Measurements from ENCODE around the gene PSMA6.

PSMA6 gene

GRCh38 chr14:35320472-35320871 is 28.3 kb downstream of the PSMA6 start:
- Histone ChIP-seq H3K4me1 (ENCODE audit: control insufficient read depth, insufficient read depth, low read length) (no peaks in the 10 kb centered on the region), H3K27ac (ENCODE audit: extremely low read depth, low read depth, low read length) (no peak overlapping the region), H3K36me3 (ENCODE audit: control insufficient read depth in 2 of 2, insufficient read depth in 1 of 2, low read length in 2 of 2) (peaks cover 25 to 41% of the 10 kb centered on the region in 2 experiments), H3K4me3 (ENCODE audit: low read depth, low read length) (no peak overlapping the region), H3K9me3 (ENCODE audit: control insufficient read depth, insufficient read depth, low read depth, low read length) (no peaks in the 10 kb centered on the region)
- POLR2A ChIA-PET, result no interaction called here
- CTCF ChIA-PET, result interaction anchor here (0.7 kb wide), 1 partner anchor 51 kb away, joined by 3 read pairs; no protein-coding TSS in a partner anchor
- no peak for TF ChIP-seq MEIS1 (CRISPR knock-in tag; IDR thresholded peaks at IDR 0.05; ENCODE audit: borderline replicate concordance)
- TF ChIP-seq PRDM4 (tag by site-specific recombination; IDR thresholded peaks at IDR 0.05), result no peak
- TF ChIP-seq ZSCAN5A (tag by site-specific recombination; IDR thresholded peaks at IDR 0.05), result no peak
- TF ChIP-seq ZNF677 (tag by site-specific recombination; IDR thresholded peaks at IDR 0.05), result no peak
- no peak for TF ChIP-seq ZNF514 (tag by site-specific recombination; IDR thresholded peaks at IDR 0.05)

- TF ChIP-seq ZFP3 (tag by site-specific recombination; IDR thresholded peaks at IDR 0.05; ENCODE audit: low read depth), result no peak
- no peak for TF ChIP-seq ZNF362 (tag by site-specific recombination; IDR thresholded peaks at IDR 0.05)
- no peak for TF ChIP-seq KLF1 (tag by site-specific recombination; IDR thresholded peaks at IDR 0.05)
- TF ChIP-seq BCL11A (tag by site-specific recombination; IDR thresholded peaks at IDR 0.05; ENCODE audit: low read depth), result no peak
- TF ChIP-seq ZNF121 (tag by site-specific recombination; IDR thresholded peaks at IDR 0.05), result no peak
- TF ChIP-seq ZNF626 (tag by site-specific recombination; IDR thresholded peaks at IDR 0.05), result no peak
- no peak for TF ChIP-seq BCL11B (tag by site-specific recombination; IDR thresholded peaks at IDR 0.05; ENCODE audit: low read depth)
- no peak for TF ChIP-seq ZNF302 (tag by site-specific recombination; IDR thresholded peaks at IDR 0.05; ENCODE audit: low read depth)
- no peak for TF ChIP-seq ZNF529 (tag by site-specific recombination; IDR thresholded peaks at IDR 0.05; ENCODE audit: insufficient replicate concordance)
- no peak for TF ChIP-seq OVOL3 (tag by site-specific recombination; IDR thresholded peaks at IDR 0.05)
- no peak for TF ChIP-seq ZNF18 (tag by site-specific recombination; IDR thresholded peaks at IDR 0.05)
- TF ChIP-seq ZNF398 (tag by site-specific recombination; IDR thresholded peaks at IDR 0.05), result no peak
- no peak for TF ChIP-seq ZNF311 (tag by site-specific recombination; IDR thresholded peaks at IDR 0.05; ENCODE audit: borderline replicate concordance)
- TF ChIP-seq ZNF792 (tag by site-specific recombination; IDR thresholded peaks at IDR 0.05), result no peak
- TF ChIP-seq KLF7 (tag by site-specific recombination; IDR thresholded peaks at IDR 0.05; ENCODE audit: borderline replicate concordance), result no peak
- TF ChIP-seq ZNF707 (tag by site-specific recombination; IDR thresholded peaks at IDR 0.05), result no peak
- H3K27ac ChIP-seq (ENCODE audit: extremely low read depth, low read depth, low read length), result no peak overlapping the region
- ChIA-PET CTCF (no interaction called here), POLR2A (no interaction called here)
- no peak overlapping the region for H3K4me3 ChIP-seq (ENCODE audit: low read depth, low read length)
- no peaks in the 10 kb centered on the region for H3K9me3 ChIP-seq (ENCODE audit: control insufficient read depth, insufficient read depth, low read depth, low read length)
- no peaks in the 10 kb centered on the region for H3K36me3 ChIP-seq (ENCODE audit: control insufficient read depth in 2 of 2, insufficient read depth in 1 of 2, low read length in 2 of 2)
- H3K4me1 ChIP-seq (ENCODE audit: control insufficient read depth, insufficient read depth, low read length), result no peaks in the 10 kb centered on the region
Observed at GRCh38 chr14:35326375-35326774, 34.2 kb downstream of the PSMA6 start.
